ENCODE results near the gene SLC2A2.

SLC2A2 gene

DNA sequence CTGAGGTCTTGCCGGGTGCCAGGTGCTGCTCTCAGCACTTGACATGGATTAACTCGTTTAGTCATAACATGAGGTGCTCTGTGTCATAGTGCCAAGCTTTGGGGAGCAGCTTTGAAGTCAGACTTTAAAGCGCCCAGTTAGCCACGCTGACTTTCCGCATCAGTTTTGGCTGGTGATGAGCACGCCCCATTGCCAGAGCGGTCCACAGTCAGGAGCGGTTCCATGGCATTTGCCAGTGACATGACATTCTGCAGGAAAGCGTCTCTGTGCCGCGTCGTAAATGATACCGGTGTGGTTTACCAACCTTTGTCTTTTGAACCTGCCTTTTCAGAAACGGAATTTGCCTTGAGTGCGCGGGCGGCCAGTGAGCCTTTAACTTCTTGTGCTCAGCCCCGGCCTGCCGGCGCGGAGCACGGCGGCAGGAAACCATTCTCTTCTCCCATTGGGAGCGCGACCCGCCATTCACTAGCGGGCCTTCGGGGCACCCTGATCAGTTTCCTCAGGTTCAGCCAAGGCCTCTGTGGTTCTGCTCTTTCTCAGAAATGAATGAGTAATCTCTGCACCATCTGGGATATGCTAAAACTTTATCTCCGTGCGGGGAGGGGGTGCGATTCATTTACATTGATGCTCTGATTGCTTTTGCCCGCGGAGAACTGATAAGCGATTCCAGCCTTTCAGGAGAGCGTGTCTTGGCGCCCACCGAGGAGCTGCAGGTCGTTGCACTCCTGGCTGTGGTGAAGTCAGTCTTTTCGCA, 1.7 kb upstream of the SLC2A2 start:
- DNase-seq, result no peak

DNA sequence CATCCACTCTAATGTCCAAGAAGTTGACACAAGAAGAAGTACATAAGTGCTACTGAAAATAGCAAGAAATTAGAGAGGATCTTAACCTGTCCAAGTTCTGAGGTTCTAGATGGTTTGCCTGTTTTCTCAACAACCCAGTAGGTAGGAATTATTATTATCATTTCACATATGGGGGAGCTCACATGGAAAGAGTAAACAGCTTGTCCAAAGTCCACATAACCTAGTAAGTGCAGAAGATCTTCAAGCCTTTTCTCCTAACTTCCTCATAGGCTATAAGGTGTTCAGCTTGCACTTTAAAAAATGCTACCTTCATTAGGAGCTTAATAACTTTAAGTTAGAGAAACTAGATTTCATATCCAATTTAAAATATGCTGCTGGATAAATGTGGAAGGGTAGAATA, 3.0 kb downstream of the SLC2A2 start:
- DNase-seq, result no peak

DNA sequence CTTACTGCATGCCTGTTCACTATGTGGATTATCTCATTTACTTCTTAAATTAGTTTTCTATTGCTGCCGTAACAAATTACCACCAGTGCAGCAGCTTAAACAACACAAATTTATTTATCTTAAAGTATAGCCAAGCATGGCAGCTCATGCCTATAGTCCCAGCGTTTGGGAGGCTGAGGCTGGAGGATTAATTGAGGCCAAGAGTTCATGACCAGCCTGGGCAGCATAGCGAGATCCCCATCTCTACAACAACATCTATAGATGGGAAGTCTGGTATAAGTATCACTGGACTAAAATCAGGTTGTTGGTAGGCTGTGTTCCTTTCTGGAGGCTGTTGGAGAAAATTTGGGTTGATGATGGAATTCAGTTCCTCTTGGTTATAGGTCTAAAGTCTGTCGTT, 5.1 kb downstream of the SLC2A2 start:
- no peak for DNase-seq

DNA sequence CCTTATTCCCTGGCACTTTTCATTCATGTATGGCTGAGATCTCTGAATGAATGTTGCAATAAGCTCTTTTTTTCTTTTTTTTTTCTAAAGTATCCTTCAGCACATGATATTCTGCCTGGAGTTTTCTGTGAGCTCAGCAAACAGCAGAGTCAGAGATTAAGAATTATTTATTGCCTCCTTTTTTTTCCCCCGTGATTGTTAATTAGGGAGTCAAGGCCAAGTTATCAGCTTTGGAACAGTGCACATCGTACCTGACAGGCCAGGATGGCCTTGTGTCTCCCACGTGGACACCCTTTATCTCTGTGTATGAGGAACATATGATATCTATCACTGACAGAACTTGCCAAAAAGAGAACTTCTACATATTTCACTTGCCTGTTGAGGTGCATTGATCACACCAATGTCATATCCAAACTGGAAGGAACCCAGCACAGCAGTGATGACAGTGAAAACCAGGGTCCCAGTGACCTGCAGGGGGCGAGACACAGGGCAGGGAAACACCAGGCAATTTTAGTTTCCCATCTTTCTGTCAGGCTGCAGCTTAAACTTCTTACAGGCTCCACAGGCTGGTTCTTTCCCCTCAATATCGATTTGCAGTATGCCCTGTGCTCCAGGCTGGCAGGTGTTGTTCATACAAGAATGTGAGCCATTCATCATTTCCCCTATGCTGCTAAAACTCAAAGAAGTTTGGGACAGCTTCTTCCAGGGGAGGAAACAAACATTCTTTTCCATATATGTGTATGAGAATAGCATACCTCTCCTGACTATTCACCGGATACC, 8.2 kb downstream of the SLC2A2 start:
- DNase-seq, result no peak

DNA sequence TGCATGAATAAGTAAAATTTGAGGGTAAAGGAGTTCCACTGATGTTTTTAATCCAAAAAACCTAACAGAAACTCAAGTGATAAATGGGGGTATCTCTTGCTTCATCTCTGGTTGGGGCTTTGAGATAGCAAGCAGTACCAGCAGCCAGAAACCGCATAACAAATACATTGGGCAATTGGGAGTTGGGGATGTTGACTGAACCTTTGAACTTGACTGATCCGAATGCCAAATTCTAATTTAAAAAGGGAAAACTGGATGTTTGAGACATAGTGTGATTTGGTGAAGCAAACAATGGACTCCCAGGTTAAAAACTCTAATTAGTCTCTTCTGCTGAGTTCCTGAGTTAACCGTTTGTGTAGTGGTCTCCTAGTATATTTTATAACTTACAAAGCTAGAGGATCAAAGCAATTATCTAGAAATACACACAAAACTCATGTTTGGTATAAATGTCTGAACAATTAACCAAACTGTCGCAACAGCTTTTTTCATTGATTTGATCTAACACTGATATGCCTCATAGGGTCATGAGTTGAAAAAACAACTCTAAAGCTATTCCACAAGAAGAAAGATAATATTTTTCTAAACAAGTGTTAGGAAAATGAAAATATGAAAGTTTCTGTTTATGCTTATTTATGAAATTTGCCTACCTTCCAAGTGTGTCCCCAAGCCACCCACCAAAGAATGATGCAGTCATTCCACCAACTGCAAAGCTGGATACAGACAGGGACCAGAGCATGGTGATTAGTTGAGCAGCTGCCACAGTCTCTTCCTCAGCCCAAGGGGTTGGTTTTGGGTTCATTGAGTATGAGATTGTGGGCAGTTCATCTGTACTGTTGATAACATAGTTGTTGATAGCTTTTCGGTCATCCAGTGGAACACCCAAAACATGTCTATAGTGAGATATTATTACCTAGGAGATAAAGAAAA, 12.4 kb downstream of the SLC2A2 start:
- DNase-seq, result no peak

DNA sequence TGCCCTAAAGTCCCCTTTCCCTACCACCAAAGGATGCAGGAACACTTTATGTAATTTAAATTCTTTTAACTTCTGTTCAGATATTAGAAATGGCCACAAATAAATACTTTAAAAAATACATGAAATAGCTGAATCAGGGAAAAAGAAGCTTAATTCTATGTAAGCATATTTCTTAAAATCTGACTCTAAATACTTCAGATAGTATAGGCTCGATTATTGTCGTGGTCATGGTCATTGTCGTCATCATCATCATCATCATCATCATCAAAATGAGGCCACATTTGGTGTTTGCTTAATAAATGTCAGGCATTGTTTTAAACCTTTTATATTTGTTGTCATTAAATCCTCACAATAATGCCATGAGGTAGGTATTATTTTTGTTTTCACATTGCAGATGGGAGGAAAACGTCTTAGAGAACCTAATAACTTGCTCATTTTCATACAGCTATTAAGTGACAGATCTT, 14.6 kb downstream of the SLC2A2 start:
- DNase-seq, result no peak

DNA sequence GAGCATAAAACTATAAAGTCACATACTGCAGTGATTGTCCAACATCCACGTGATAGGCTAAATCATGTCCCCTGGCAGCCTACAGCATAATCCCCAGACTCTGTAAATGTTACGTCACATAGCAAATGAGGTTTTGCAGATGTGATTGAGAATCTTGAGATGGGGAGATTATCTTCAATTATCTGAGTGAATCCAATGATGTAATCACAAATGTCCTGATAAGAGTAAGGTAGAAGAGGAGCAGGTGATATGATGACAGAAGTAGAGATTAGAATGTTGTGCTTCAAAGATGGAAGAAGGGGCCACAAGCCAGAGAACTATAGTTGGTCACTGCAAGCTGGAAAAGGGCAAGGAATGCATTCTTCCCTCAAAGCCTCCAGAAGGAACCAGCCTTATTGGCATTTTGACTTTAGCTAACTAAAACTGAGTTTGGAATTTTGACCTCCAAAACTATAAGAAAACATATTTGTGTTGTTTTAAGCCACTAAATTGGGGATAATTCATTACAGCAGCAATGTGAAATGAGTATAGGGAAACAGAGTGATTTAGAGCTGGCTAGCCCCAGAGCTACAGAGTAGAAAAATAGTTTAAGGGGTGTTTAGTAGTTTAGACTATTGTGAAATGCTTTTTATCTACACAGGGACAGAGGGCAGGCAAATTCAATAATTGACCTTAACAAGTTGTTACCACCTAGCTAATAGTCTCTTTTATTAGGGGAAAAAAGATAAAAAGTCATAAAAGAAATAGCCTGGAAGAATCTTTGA, 15.2 kb downstream of the SLC2A2 start:
- DNase-seq, result no peak

DNA sequence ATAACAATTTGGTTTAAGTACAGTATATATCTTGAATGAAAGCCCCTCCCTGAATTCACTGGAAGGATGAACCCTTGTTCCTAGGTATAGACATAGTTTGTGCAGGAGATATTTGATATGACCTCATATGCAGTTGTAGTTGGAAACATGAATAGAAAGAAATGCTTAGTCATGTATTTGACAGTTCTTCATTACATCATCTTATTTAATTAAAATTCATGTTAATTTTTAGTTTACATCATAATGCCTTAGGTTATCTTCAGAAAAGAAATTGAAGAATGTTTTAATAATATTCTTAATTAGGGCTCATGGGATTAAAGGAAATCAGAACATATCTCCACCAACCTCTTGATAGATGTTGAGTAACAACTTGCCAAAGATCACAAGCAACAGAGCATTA, 19.2 kb downstream of the SLC2A2 start:
- DNase-seq, result no peak

DNA sequence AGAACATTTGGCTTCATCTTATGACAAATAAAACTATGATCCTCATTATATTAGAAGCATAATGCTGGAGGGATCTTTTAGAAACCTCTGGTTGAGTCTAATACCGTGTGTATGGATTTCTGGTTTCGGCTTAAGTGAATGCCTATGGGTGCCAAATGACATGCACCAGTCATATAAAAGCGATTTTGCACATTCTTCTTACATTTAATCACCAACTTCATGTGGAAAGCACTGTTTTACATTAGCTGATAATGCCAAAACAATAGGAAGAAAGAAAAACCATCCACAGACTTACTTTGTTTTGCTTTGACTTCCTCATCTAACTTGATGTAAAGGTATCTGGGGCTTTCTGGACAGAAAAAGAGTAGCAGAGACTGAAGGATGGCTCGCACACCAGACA, 20.9 kb downstream of the SLC2A2 start:
- DNase-seq, result no peak

DNA sequence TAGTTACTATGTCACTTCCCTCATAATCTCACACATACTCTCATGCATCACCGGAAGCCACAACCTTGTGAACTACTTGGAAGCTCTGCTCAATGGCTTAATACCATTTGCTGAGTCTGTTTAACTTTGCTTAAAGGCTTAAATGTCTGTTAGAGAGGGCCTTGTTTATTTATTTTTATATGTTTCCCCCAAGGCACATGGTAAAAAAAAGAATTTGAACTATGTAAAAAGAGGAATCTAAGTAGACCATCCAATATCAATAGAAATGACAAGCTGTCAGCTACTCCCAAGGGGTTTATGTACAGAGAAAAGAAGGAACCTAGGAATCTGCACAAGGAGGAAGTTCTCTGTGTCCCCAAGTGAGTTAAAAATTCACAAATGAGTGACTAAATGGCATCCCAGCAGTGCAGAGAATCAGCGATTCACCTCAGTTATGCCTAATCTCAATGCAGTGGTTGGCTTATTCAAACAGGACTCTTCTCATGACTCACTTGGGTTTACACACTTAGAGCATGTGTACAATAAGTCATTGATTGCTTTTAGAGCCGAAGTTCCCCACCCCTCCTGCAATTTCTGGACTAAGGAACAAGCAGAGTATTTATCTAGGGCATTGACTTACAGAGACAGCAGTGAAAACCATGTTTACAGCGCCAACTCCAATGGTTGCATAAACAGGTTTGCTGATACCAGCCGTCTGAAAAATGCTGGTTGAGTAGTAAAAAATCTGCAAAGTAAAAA, 24.4 kb downstream of the SLC2A2 start:
- DNase-seq, result no peak

DNA sequence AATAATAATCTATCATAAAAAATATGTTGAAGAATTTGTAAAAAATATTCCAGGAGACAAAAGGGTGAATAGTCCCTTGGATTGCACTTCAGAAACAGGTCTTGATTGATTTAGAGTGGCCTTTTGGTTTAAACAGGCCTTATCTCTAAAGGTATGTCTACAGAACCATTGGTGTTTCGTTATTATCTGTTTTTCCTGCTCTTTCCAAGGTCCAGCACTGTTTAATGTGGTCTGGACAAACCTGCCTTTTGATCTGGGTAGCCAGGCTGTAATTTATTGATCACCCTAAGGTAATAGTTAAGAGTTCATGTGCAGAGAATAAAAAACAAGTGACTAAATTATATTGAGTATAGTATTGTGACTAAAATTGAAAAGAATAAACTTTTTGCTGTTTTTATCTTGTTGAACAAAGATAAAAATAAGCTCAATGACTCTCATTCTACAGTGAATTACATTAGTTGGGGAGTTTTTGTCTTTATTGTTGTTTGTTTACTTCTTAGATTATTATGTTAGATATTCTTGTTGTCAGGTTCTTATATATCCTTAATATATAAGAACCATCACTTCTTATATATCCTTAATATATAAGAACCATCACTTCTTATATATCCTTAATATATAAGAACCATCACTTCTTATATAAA, 25.1 kb downstream of the SLC2A2 start:
- no peak for DNase-seq

DNA sequence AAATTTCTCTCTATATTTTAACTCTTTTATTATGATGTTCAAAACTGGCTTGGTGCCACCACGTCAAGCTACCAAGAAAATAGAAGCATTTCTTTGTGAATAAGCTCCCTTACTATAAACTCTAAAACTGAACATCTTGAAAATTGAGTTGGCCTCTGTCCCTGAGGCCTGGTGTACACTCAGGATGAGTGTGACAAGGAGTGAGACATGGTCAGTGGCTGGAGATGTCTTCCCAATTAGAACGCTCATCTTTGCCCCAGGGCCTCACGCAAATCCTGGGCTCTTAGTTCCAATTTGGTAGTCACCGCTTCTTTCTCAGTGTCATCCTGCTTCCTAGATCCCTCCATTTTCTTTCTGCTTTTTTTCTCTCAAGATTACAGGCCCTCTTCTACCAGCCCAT, 26.2 kb downstream of the SLC2A2 start:
- no peak for DNase-seq

DNA sequence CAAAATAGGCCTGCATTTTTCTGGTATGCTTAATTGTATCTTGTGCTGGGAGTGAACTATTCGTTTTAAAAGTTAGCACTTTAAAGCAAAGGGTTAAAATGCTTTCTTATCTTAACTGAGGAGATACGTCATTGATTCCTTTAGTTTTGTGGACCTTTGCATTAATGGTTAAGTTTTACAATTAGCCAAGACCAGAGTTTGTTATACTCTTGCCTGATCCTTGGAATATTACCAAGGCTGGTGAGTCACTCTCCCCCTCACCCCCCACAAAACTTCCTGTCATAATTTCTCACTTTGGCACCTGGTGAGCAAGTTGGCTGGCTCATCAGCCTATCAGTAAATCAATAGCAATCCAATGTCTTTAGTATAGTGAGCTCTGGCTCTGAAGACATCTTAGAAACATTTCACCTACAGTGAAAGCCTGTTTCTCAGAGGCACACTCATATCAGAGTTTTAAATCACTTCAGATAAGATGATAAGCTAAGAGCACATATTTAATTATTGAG, 26.7 kb downstream of the SLC2A2 start:
- DNase-seq, result no peak

DNA sequence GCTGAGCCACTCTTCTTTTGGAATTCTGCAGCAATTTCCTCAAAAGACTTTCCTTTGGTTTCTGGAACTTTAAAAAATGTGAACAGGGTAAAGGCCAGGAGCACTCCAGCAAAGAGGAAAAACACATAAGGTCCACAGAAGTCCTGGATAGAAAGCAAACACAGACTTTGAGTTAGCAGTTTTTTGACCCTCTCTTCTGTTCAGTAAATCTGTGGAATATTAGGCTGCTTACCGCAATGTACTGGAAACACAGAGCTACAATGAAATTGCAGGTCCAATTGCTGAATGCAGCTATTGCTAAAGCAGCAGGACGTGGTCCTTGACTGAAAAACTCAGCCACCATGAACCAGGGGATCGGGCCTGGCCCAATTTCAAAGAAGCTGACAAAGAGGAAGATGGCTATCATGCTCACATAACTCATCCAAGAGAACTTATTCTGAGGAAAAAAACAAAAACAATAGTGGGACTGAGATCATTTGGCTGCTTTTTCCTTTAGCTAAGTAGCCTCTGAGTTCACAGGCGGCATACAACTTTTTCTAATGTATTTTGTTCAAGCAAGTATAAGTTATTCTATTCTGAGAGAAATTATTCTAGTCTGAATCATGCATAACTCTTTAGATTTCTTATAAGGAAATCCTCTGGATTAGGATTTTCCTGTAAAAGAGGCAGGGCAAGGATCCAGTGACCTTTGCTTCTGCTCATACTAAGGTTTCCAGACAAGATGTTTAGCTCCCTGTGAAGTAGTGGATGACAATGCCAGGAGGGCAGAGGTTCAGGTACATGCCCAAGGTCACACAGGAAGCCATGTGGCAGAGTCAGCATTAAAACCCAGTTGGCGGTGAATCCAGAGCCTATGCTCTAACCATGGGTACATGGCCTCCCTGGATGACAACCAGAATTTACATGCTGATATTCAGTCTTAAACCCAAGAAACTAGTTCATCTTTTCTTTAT, 28.3 kb downstream of the SLC2A2 start:
- DNase-seq, result no peak

DNA sequence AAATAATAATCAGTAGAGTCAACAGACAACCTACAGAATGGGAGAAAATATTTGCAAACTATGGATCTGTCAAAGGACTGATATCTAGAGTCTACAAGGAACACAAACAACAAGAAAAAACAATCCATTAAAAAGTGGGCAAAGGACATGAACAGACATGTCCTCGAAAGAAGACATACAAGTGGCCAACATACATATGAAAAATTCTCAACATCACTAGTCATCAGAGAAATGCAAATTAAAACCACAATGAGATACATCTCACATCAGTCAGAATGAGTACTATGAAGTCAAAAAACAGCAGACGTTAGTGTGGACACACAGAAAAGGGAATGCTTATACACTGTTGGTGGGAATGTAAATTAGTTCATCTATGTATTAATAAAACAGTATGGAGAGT, 33.7 kb downstream of the SLC2A2 start:
- no peak for DNase-seq

DNA sequence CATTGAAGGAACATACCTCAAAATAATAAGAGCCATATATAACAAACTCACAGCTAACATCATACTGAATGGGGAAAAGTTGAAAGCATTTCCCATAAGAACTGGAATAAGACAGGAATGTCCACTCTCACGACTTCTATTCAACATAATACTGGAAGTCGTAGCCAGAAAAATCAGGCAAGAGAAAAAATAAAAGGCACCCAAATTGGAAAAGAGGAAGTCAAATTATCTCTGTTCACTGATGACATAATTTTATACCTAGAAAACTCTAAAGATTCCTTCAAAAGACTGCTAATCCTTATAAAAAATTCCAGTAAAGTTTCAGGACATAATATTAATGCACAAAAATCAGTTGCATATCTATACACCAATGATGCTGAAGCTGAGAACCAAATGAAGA, 34.9 kb downstream of the SLC2A2 start:
- no peak for DNase-seq

DNA sequence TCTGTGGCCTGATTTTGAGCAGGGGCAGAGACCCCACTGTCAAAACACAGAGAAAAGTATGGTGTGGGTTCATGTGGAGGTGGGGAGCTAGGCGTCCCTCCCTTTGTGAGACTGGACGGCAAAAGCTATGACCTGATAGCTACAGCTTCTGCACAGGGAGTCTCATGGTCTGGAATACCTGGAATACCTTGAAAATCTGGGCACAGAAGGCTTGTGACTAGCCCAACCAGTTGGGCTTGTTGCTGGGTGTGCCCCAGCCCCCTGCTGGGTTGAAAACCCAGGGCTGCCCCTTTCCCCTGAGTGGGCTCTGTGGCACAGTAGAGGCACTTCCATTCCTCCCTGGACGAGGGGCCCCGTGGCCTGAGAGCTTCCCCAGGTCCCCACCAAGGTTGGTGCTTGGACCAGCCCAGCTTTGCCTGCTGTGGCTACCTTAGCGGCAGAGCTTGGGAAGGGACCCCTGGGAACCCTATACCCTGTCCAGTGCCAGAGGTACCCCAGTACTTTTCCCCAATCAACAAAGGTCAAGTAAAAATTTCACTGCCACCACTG, 37.3 kb downstream of the SLC2A2 start:
- no peak for DNase-seq

DNA sequence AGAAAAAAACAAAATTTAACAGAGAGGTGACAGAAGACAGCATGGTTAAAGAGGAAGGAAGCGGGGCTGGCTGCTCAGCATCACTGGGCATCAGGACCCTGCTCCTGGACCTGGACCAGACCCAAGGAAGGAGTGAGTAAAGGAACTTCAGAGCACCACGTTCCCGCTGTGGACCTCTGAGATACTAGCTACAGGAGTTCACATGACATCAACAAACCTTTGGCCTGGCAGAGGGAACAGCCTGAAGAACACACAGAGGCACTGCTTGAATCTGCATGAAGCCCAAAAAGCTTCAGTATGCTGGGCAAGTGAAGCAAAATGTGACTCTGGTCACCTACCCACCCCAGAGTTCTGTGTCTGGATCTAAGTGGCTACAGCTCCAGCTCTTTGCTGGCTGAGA, 38.1 kb downstream of the SLC2A2 start:
- no peak for DNase-seq

DNA sequence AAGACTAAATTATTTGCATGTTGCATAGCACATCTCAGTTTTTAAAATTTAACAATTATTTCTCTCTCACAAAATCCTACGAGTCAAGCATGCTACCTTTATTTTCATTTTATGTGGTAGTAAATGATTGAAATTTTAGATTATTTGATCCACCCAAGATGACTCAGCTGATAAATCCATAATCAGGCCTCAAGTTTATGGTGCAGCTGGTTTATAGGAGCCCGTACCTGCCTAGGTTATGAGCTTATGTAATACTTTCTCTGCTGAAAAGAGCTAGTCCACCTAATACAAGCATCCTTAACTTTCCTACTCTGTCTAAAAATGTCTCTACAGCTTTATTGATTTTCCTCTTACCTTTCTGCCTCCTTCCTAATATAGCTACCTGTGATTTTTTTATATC, 41.2 kb downstream of the SLC2A2 start:
- no peak for DNase-seq

DNA sequence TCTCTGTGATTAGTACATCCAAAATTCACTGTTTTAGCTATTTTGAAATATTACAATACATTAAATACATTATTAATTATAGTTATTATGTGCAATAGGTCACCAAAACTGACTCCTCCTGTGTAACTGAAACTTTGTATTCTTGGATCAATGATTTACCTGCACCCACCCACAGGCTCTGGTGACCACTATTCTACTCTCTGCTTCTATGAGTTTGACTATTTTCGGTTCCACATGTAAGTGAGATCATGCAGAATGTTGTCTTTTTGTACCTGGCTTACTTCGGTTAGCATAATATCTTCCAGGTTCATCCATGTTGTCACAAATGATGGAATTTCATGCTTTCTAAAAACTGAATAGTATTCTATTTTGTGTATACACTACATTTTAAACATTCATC, 43.8 kb downstream of the SLC2A2 start:
- DNase-seq, result no peak
